SH-SY5Y (cell line): Measurements from ENCODE around the gene PDXK.

ENCODE experiments used
- GATA2 ChIP-seq: IDR thresholded peaks from 2 replicates; pipeline ENCODE4 v1.6.1; 2011; ENCODE audit warnings: mild to moderate bottlenecking, low read depth, low read length
- GATA3 ChIP-seq: IDR thresholded peaks from 2 replicates; pipeline ENCODE4 v1.6.1; 2011; ENCODE audit warnings: low read depth, mild to moderate bottlenecking, low read length, moderate library complexity

- TF ChIP-seq GATA2 (no peak), GATA3 (no peak)
Observed at GRCh38 chr21:43690346-43690745, 28.6 kb upstream of the PDXK start.
